ENCODE results near the gene RAB35. TPM values are rescaled to one million over a fixed set of nuclear protein-coding genes. Genes with fewer than 3 reads are reported as not detected.
"Not testable (repeated sequence)": the region's sequence is repeated elsewhere in the genome, so short reads cannot be mapped to it uniquely, and the experiment has no call there.

Gene RAB35
- total and polyA plus RNA-seq, 12 donors, result 13.5 to 49.5 (median 26.7) TPM

GRCh38 chr12:120048263-120048662 lies 68.3 kb downstream of the RAB35 start:
- no peak for TF ChIP-seq CTCF (IDR thresholded peaks at IDR 0.05)
- TF ChIP-seq POLR2A (IDR thresholded peaks at IDR 0.05), result no peak
- H3K9me3 ChIP-seq (replicated peaks in 1 of 3), result no peaks in the 10 kb centered on the region

GRCh38 chr12:120047072-120047471 lies 69.5 kb downstream of the RAB35 start:
- H3K4me1 ChIP-seq (replicated peaks in 1 of 2), result no peaks in the 10 kb centered on the region
- TF ChIP-seq POLR2A (IDR thresholded peaks at IDR 0.05), result no peak
- no peak for TF ChIP-seq CTCF (IDR thresholded peaks at IDR 0.05)

More at GRCh38 chr12:120048263-120048662, 68.3 kb downstream of the RAB35 start:
- H3K4me3 ChIP-seq, result no peak overlapping the region
- no peaks in the 10 kb centered on the region for H3K4me1 ChIP-seq (replicated peaks in 1 of 2)
- DNase-seq, result no peak
- H3K27ac ChIP-seq, result no peak overlapping the region
- no peaks in the 10 kb centered on the region for H3K27me3 ChIP-seq
- intact Hi-C loops (cut with DNase I), result no loop called here
- no peaks in the 10 kb centered on the region for H3K36me3 ChIP-seq (replicated peaks in 1 of 2)

GRCh38 chr12:120045367-120045766 lies 71.2 kb downstream of the RAB35 start:
- 73 to 92% (median 82%) methylated on average over 3 of the region's 5 CpGs for WGBS, 4 donors
- DNase-seq; intact Hi-C loops (cut with DNase I); H3K9me3 ChIP-seq (replicated peaks in 1 of 3); H3K4me1 ChIP-seq (replicated peaks in 1 of 2); H3K4me3 ChIP-seq; H3K36me3 ChIP-seq (replicated peaks in 1 of 2); H3K27ac ChIP-seq; H3K27me3 ChIP-seq: not testable (repeated sequence)

More at GRCh38 chr12:120047072-120047471, 69.5 kb downstream of the RAB35 start:
- 95 to 97% (median 96%) methylated on average over 1 of the region's 1 CpG for WGBS, 4 donors
- no peaks in the 10 kb centered on the region for H3K36me3 ChIP-seq (replicated peaks in 1 of 2)
- H3K9me3 ChIP-seq (replicated peaks in 1 of 3), result no peaks in the 10 kb centered on the region
- H3K4me3 ChIP-seq, result no peak overlapping the region
- no peak for DNase-seq
- H3K27me3 ChIP-seq, result no peaks in the 10 kb centered on the region
- intact Hi-C loops (cut with DNase I), result no loop called here
- no peak overlapping the region for H3K27ac ChIP-seq

Small RNAs within 50 kb of the gene (microRNA-seq; reads per million reads assigned to microRNA genes)
- 0.38 to 1.3 (median 0.85) reads per million in 3 donors for gene MIR4498

Small RNAs within 50 kb of the gene (small RNA-seq; reads per million reads assigned to genes)
- gene AC004812.1 (0 reads per million in 2 donors), gene MIR4498 (0 reads per million in 2 donors)

Other genes with a start within 250 kb of the RAB35 start
- 10 to 100 TPM in 8 of 9 donors, 1 to 10 TPM in 1; 4.3 to 65.9 (median 23.1) TPM for gene CIT, start 239.4 kb downstream of the RAB35 start, total RNA-seq
- gene CIT, start 239.4 kb downstream of the RAB35 start, polyA plus RNA-seq, result 10 to 100 TPM in 2 of 3 donors, 1 to 10 TPM in 1; 5.9 to 24.9 (median 13.3) TPM
- gene BICDL1, start 127.5 kb downstream of the RAB35 start, total RNA-seq, result 1 to 10 TPM in 7 of 9 donors, under 1 TPM in 2; 0.35 to 4.9 (median 1.5) TPM
- 10 to 100 TPM in 1 of 3 donors, 1 to 10 TPM in 2; 3.1 to 24.0 (median 5.2) TPM for gene BICDL1, start 127.5 kb downstream of the RAB35 start, polyA plus RNA-seq
- 10 to 100 TPM; 42.4 to 98.5 (median 56.1) TPM for gene GCN1, start 78.0 kb upstream of the RAB35 start, total RNA-seq
- 10 to 100 TPM; 22.0 to 31.3 (median 25.3) TPM for gene GCN1, start 78.0 kb upstream of the RAB35 start, polyA plus RNA-seq
- gene RPLP0, start 84.4 kb upstream of the RAB35 start, total RNA-seq, result 1,000 to 10,000 TPM; 1,495 to 3,084 (median 1,836) TPM
- gene RPLP0, start 84.4 kb upstream of the RAB35 start, polyA plus RNA-seq, result 1,000 to 10,000 TPM; 1,257 to 2,060 (median 2,032) TPM
- gene PXN, start 149.0 kb upstream of the RAB35 start, total RNA-seq, result 100 to 1,000 TPM in 4 of 9 donors, 10 to 100 TPM in 5; 12.5 to 156 (median 66.5) TPM
- gene PXN, start 149.0 kb upstream of the RAB35 start, polyA plus RNA-seq, result 100 to 1,000 TPM in 2 of 3 donors, 10 to 100 TPM in 1; 79.9 to 142 (median 123) TPM
- 1,000 to 10,000 TPM in 5 of 9 donors, under 1 TPM in 4; under 0.01 to 8,354 (median 4,817) TPM for gene RNU4-2, start 175.2 kb upstream of the RAB35 start, total RNA-seq
- gene RNU4-2, start 175.2 kb upstream of the RAB35 start, polyA plus RNA-seq, result not detected
- 1,000 to 10,000 TPM in 5 of 9 donors, under 1 TPM in 3, not detected in 1; under 0.01 to 4,330 (median 1,627) TPM for gene RNU4-1, start 176.5 kb upstream of the RAB35 start, total RNA-seq
- not detected for gene RNU4-1, start 176.5 kb upstream of the RAB35 start, polyA plus RNA-seq
- 10 to 100 TPM in 2 of 9 donors, 1 to 10 TPM in 7; 1.9 to 16.8 (median 7.4) TPM for gene SIRT4, start 185.6 kb upstream of the RAB35 start, total RNA-seq
- gene SIRT4, start 185.6 kb upstream of the RAB35 start, polyA plus RNA-seq, result 1 to 10 TPM; 2.9 to 5.1 (median 3.6) TPM
- gene PLA2G1B, start 211.0 kb upstream of the RAB35 start, total RNA-seq, result 10 to 100 TPM in 1 of 9 donors, 1 to 10 TPM in 7, not detected in 1; 1.3 to 17.2 (median 4.9) TPM
- gene PLA2G1B, start 211.0 kb upstream of the RAB35 start, polyA plus RNA-seq, result 10 to 100 TPM in 1 of 3 donors, 1 to 10 TPM in 2; 4.0 to 18.7 (median 4.9) TPM